ENCODE results near the gene KPNB1. TPM values are rescaled to one million over a fixed set of nuclear protein-coding genes. Genes with fewer than 3 reads are reported as not detected.

KPNB1 gene
- total and polyA plus RNA-seq, 2 of the 8 experiments (the other 6 are each of a cell fraction or from before 2014, with no cell fraction given), result 171 to 625 TPM

- no peak overlapping the region for H2BK12ac ChIP-seq (ENCODE audit: low read depth, low read length)
- no peak overlapping the region for H2AK5ac ChIP-seq (ENCODE audit: low read depth, low read length)
- DNase-seq (ENCODE audit: low read depth in 1 of 2, low spot score in 2 of 2), result no peak
- no peak overlapping the region for H3K27ac ChIP-seq (ENCODE audit: low read depth, low read length)
- no peak overlapping the region for H2BK120ac ChIP-seq (replicated peaks; ENCODE audit: low read depth, low read length)
- H3K79me2 ChIP-seq (ENCODE audit: control insufficient read depth in 1 of 2, insufficient read depth in 2 of 2, low read length in 2 of 2), result no peaks in the 10 kb centered on the region
- POLR2A ChIA-PET (ENCODE audit: partially characterized antibody), result interaction anchor here (1.0 to 2.2 kb wide), 3 partner anchors 12 to 39 kb away, joined by 3 to 8 read pairs (median 3); no protein-coding TSS in a partner anchor
- H3K4ac ChIP-seq (replicated peaks; ENCODE audit: insufficient read length, low read depth, low read length), result no peak overlapping the region
- peaks cover 9% of the 10 kb centered on the region for H3K23me2 ChIP-seq (ENCODE audit: low read depth, low read length)
- H3K4me3 ChIP-seq (ENCODE audit: extremely low read depth in 1 of 4, insufficient read depth in 2 of 4, low read depth in 3 of 4, low read length in 4 of 4), result no peak overlapping the region
- no peak overlapping the region for H3K9ac ChIP-seq (replicated peaks in 1 of 4; ENCODE audit: extremely low read depth in 1 of 4, low read depth in 3 of 4, low read length in 3 of 4)
- peaks cover 0 to 4% (median 0%) of the 10 kb centered on the region in 4 experiments; a peak in 1 of 8 replicates for H3K36me3 ChIP-seq (ENCODE audit: control insufficient read depth in 2 of 4, insufficient read depth in 4 of 4, low read length in 3 of 4)
- peaks cover 0 to 2% of the 10 kb centered on the region in 2 experiments for H4K20me1 ChIP-seq (replicated peaks in 1 of 2; ENCODE audit: control insufficient read depth in 1 of 2, insufficient read depth in 2 of 2, low read length in 2 of 2)
- no peak overlapping the region for H3K56ac ChIP-seq (replicated peaks; ENCODE audit: insufficient read length, low read depth, low read length)
- H3K27me3 ChIP-seq (replicated peaks in 1 of 4; ENCODE audit: control insufficient read depth in 3 of 4, extremely low read depth in 1 of 4, insufficient read depth in 3 of 4, low read length in 3 of 4), result peaks cover 28 to 55% (median 49%) of the 10 kb centered on the region in 4 experiments
- H3K4me2 ChIP-seq (ENCODE audit: insufficient read depth in 1 of 2, low read depth in 2 of 2, low read length in 2 of 2), result no peak overlapping the region
- no peaks in the 10 kb centered on the region for H3K9me3 ChIP-seq (ENCODE audit: insufficient read depth in 2 of 2, low read depth in 1 of 2, low read length in 1 of 2)
- no peak overlapping the region for H2BK15ac ChIP-seq (ENCODE audit: low read length)
- peaks cover 0 to 13% (median 2%) of the 10 kb centered on the region in 4 experiments; a peak in 2 of 7 replicates for H3K4me1 ChIP-seq (replicated peaks in 1 of 4; ENCODE audit: control insufficient read depth in 3 of 4, insufficient read depth in 4 of 4, low read length in 3 of 4)
- FAIRE-seq, result no peak
- whole genome bisulfite sequencing, 2 experiments (ENCODE audit: extremely low coverage in 1 of 2, insufficient coverage in 1 of 2, insufficient read length in 1 of 2, insufficient replicate concordance in 2 of 2, low coverage in 1 of 2, low lambda C conversion rate in 2 of 2, missing lambda C conversion rate in 1 of 2), result 84% methylated on average over 2 of the region's 2 CpGs; no CpG with 5 or more reads in 1 of the 2 experiments
- H2BK5ac ChIP-seq (ENCODE audit: low read depth, low read length), result no peak overlapping the region
- TF ChIP-seq SP4 (IDR thresholded peaks at IDR 0.05; ENCODE audit: low read length) (no peak), MAFK (IDR thresholded peaks at IDR 0.05; ENCODE audit: low read depth, low read length) (no peak), TEAD4 (IDR thresholded peaks at IDR 0.05; ENCODE audit: low read depth, low read length) (no peak), CBX5 (IDR thresholded peaks at IDR 0.05; ENCODE audit: low read depth, low read length) (no peak), SRF (IDR thresholded peaks at IDR 0.05; ENCODE audit: low read depth, low read length) (no peak), EZH2 (IDR thresholded peaks at IDR 0.05; ENCODE audit: low read depth, low read length, severe bottlenecking) (no peak), CTBP2 (IDR thresholded peaks at IDR 0.05; ENCODE audit: borderline replicate concordance, insufficient read depth, insufficient read length, low read length) (no peak)
- CTCF ChIA-PET (ENCODE audit: partially characterized antibody), result interaction anchor here (0.9 to 24.7 kb wide), 5 partner anchors 10 to 45 kb away, joined by 3 to 441 read pairs (median 7); partner anchors contain the start of gene TBKBP1
- H4K8ac ChIP-seq (ENCODE audit: extremely low read depth, insufficient read depth, low read length), result no peak overlapping the region
- H2AFZ ChIP-seq (ENCODE audit: low read length), result no peak overlapping the region
- H3K18ac ChIP-seq (ENCODE audit: extremely low read depth, low read length), result no peak overlapping the region
- no peaks in the 10 kb centered on the region for H3K79me1 ChIP-seq (ENCODE audit: low read depth, low read length)
- no peak overlapping the region for H3K14ac ChIP-seq (ENCODE audit: insufficient read length)
- no peak overlapping the region for H2BK20ac ChIP-seq (ENCODE audit: low read length)
- H3K23ac ChIP-seq (ENCODE audit: insufficient read length), result no peak overlapping the region
- no peak overlapping the region for H4K5ac ChIP-seq (ENCODE audit: insufficient read length, low read depth, low read length)
- H4K91ac ChIP-seq (replicated peaks; ENCODE audit: insufficient read length, low read length), result no peak overlapping the region
These were observed 81.7 kb downstream of the KPNB1 start for GRCh38 chr17:47731396-47731795.
